ENCODE measurements around the gene FAM193B. TPM values are rescaled to one million over a fixed set of nuclear protein-coding genes. Genes with fewer than 3 reads are reported as not detected.

The FAM193B gene
- total RNA-seq, 1 donor from 2014 or later, result 21.5 TPM

DNA sequence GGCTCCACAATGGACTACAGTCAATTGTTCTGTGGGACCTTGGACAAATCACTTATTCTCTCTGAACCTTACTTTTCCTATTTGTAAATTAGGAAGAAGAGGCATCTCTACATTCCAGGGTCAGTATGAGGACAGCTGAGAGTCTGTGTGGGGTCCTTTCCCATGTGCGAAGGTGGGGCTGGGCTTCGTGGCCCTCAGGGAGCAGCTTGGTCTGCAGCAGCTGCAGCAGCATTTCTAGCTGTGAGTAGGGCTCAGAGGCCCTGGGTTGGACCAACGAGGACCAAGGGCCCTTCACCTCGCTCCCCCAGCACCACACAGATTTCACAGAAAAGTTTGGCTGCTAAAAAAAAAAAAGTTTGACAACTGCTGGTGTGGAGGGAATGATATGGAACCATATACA is 28.2 kb downstream of the FAM193B start:
- Histone ChIP-seq H3K4me3 (no peak overlapping the region), H3K27ac (replicated peaks) (no peak overlapping the region), H3K4me1 (peaks cover 21% of the 10 kb centered on the region), H3K36me3 (peaks cover 95% of the 10 kb centered on the region), H3K9me3 (replicated peaks) (no peaks in the 10 kb centered on the region), H3K27me3 (ENCODE audit: low read depth) (no peaks in the 10 kb centered on the region)
- DNase-seq, result no peak
- TF ChIP-seq, protein P1, sequence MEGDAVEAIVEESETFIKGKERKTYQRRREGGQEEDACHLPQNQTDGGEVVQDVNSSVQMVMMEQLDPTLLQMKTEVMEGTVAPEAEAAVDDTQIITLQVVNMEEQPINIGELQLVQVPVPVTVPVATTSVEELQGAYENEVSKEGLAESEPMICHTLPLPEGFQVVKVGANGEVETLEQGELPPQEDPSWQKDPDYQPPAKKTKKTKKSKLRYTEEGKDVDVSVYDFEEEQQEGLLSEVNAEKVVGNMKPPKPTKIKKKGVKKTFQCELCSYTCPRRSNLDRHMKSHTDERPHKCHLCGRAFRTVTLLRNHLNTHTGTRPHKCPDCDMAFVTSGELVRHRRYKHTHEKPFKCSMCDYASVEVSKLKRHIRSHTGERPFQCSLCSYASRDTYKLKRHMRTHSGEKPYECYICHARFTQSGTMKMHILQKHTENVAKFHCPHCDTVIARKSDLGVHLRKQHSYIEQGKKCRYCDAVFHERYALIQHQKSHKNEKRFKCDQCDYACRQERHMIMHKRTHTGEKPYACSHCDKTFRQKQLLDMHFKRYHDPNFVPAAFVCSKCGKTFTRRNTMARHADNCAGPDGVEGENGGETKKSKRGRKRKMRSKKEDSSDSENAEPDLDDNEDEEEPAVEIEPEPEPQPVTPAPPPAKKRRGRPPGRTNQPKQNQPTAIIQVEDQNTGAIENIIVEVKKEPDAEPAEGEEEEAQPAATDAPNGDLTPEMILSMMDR (IDR thresholded peaks at IDR 0.05; ENCODE audit: borderline replicate concordance), result no peak
- intact Hi-C loops (cut with micrococcal nuclease), result no loop called here

DNA sequence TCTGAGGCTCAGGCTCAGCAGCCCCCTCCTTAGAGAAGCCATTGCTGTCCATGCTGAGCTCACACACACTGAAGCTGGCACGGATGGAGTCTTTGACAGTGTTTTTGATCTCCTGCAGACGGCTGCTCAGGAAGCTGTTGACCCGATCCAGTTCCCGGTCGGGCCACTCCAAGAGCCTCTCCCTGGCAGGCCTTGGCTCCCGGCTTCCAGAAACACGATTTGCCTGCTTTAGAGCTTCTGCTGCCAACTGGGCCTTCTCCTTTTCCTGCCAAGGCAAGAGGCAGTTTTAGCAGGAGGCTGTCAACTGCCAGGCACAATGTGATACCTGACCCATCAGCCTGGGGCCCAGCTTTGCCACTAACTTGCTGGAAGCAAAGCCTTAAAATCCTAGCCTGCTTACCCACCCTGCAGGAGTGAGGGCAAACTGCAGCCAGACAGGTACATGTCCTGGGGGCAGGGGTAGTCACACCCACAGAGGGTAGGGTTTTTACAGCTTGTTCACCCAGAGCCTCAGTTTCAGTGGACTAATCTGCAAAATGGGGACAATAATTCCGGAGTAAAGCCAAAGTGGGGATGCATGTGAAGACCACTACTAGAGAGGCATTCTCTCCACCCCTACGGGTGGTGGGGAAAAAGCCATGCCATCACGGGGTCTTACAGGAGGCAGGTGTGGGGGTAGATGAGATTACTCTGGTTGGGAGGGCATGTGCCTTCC is 29.3 kb downstream of the FAM193B start:
- intact Hi-C loops (cut with micrococcal nuclease), result no loop called here
- peak overlapping the region; percentile 50 for H3K27ac ChIP-seq (replicated peaks)
- no peak for DNase-seq

DNA sequence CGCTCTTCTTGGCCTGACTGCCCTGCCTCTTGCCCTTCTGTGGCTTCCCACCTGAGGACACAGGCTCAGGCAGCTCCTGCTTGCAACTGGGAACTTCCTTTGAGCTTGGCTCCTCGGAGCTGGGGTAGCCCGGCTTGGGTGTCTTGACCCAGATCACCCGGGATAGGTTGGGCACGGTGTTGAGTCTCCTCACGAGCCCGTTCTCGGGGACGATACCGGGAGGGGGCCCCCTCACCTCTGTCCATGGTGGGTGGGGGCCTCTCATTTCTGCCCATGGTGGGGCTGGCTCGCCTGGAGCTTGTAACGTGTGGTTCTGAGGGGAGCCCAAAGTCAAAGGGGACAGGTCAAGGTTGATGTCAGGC is 29.8 kb downstream of the FAM193B start:
- no peaks in the 10 kb centered on the region for H3K9me3 ChIP-seq (replicated peaks)
- peak; percentile 8 for DNase-seq
- H3K4me1 ChIP-seq, result peaks cover 14% of the 10 kb centered on the region
- peaks cover 95% of the 10 kb centered on the region for H3K36me3 ChIP-seq
- TF ChIP-seq, protein P1 (IDR thresholded peaks at IDR 0.05; ENCODE audit: borderline replicate concordance), result no peak
- no peak overlapping the region for H3K4me3 ChIP-seq
- peak overlapping the region; percentile 50 for H3K27ac ChIP-seq (replicated peaks)
- intact Hi-C loops (cut with micrococcal nuclease), result no loop called here
- no peaks in the 10 kb centered on the region for H3K27me3 ChIP-seq (ENCODE audit: low read depth)

More for the DNA sequence above, 29.3 kb downstream of the FAM193B start:
- TF ChIP-seq, protein P1 (IDR thresholded peaks at IDR 0.05; ENCODE audit: borderline replicate concordance), result no peak
- H3K4me1 ChIP-seq, result peaks cover 14% of the 10 kb centered on the region
- no peak overlapping the region for H3K4me3 ChIP-seq
- peaks cover 95% of the 10 kb centered on the region for H3K36me3 ChIP-seq
- no peaks in the 10 kb centered on the region for H3K9me3 ChIP-seq (replicated peaks)
- no peaks in the 10 kb centered on the region for H3K27me3 ChIP-seq (ENCODE audit: low read depth)

DNA sequence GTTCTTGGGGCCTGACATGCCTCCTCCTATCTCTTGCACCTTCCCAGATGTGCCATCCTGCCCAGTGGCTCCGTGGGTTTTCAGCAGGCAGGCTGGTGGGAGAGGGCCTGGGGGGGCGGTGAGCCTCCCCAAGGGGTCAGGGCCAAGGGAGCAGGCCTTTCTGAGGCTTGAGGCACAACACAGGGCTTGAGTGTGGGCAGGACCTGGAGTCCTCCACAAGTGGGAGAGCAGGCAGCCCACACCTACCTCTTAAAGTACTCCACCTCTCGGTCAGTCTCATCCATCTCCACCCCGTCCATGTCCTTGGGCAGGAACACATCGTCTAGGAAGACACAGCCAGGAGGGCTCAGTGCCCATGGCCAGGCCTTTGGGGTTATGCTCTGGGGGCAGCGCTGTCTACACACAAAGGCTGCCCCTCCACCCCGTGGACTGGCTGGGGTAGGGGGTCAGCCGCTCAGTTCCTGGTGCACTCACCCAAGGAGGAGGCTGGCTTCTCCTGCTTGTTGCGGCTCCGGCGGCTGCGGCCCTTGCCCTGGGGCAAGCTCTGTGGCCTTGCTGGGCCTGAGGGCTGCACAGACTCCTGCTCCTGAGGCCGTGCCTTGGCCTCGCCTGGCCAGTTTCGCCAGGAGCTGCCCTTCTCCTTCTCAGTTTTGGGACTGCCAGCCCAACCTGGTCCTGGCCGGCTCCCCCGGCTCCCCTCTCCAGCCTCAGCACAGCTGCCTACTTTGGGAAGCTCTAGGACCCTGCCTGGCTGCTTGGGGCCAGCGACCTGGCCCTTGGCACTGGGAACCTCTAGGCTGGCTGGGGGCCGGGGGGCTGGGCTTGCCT is 30.4 kb downstream of the FAM193B start:
- Histone ChIP-seq H3K9me3 (replicated peaks) (no peaks in the 10 kb centered on the region), H3K27ac (replicated peaks) (peak overlapping the region; percentile 50), H3K4me3 (no peak overlapping the region), H3K27me3 (ENCODE audit: low read depth) (no peaks in the 10 kb centered on the region), H3K4me1 (peaks cover 18% of the 10 kb centered on the region), H3K36me3 (peaks cover 95% of the 10 kb centered on the region)
- intact Hi-C loops (cut with micrococcal nuclease), result no loop called here
- peak; percentile 10 for DNase-seq
- TF ChIP-seq, protein P1 (IDR thresholded peaks at IDR 0.05; ENCODE audit: borderline replicate concordance), result no peak

DNA sequence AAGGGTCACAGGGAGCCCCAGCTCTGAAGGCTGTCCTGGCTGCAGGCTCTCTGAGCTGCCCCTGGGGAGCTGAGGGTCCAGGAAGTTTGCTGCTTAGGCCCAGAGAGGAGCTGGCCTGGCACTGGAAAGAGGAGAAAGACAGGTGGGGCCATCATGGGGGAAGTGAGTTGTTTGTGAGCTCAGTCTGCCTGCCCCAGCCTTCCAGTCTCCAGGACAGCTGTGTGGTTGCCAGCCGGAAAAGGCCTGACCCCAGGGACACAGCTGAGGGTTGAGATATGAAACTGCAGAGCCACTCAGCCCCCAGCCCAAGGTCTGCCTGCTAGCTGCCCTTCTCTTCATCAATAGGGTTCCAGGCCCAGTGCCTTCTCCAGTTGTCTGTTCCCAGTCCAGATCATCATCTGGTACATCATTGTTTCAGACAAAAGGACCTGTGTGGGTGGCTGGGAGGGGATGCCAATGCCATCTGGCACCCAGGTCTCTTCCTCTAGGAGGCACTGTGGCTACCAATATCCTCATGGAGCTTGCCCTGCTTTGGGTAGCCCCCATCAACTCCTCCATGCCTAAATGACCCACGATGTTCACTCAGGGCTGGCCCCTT is 33.3 kb downstream of the FAM193B start:
- H3K27ac ChIP-seq (replicated peaks), result no peak overlapping the region
- intact Hi-C loops (cut with micrococcal nuclease), result no loop called here
- peaks cover 66% of the 10 kb centered on the region for H3K36me3 ChIP-seq
- DNase-seq, result no peak
- H3K9me3 ChIP-seq (replicated peaks), result no peaks in the 10 kb centered on the region
- H3K27me3 ChIP-seq (ENCODE audit: low read depth), result no peaks in the 10 kb centered on the region
- H3K4me3 ChIP-seq, result no peak overlapping the region
- H3K4me1 ChIP-seq, result peaks cover 33% of the 10 kb centered on the region
- TF ChIP-seq, protein P1 (IDR thresholded peaks at IDR 0.05; ENCODE audit: borderline replicate concordance), result no peak

All from left ventricle myocardium inferior (tissue), 1 donor.